GDM1 (cell line): ENCODE measurements around the gene CELA1.
"Not testable (repeated sequence)": the region's sequence is repeated elsewhere in the genome, so short reads cannot be mapped to it uniquely, and the experiment has no call there.

Experiments
- DNase-seq: peaks from one replicate; lab custom pipeline; 2025; lab: John Stamatoyannopoulos, UW

CELA1 gene

DNA sequence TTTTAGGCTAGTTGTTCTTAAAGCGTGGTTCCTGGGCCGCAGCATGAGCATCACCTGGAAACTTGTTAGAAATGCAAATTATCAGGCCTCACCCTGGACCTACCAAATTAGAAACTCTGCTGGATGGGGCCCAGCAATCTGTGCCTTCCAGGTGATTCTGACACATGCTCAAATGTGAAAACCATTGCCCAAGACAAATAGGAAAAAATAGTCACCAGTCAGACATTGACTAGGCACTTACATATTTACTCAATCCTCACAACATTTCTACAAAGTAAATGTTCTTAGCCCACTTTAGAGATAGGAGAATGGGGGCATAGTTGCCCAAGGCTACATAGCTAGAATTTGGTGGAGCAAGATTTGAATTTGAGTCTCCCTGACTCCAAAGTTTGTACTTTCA lies 3.3 kb downstream of the CELA1 start:
- DNase-seq: no peak

DNA sequence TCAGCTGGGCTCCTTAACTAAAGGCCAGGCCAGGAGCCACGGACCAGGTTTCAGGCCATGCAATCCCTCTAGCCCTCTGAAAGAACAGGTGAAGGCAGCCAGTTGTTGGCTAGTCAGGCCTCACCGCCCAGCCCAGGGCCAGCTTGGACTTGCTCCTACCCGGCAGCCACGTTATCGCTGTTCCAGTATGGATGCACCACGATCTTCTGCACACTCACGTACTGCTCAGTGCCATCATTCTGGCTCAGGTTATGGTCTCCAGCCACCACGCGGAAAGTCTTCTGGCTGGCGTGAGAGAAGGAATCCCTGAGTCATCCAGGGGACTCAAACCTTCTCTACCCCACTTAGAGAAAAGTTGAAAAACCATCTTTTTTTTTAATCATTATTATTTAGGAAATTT lies 4.1 kb downstream of the CELA1 start:
- no peak for DNase-seq

DNA sequence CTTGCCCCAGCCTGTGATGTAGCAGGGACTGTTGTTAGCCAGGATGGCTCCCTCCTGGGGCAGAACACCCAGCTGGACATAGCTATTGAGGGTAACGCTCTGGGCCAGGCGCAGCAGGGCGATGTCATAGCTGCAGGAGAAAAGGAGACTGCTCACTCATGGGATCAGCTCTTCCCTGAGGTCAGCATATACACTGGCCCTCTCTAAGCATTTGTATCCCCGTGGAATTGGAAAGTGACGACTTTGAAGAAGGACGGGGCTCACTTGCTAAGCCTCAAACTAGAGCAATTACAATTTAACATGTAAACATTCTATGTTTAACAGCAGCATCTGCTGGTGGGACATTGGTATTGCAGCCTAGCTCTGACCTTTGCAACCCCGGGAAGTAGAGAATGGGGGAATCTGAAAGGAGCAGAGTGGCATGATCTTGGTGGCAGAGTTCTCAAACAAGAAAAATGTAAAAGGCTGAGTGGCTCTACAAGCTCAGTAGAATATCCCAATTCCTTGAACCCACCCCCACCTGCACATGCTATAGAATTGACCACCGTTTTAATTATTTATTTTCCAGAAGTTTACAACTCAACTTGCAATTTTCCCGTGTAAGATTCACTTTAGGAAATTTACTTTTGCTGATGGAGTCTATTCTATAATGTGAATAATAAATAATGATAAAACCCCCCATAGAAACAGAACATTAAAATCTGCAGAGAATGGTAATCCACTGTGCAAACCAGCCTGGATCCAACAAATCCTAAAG lies 5.0 kb downstream of the CELA1 start:
- peak; percentile 67 for DNase-seq

DNA sequence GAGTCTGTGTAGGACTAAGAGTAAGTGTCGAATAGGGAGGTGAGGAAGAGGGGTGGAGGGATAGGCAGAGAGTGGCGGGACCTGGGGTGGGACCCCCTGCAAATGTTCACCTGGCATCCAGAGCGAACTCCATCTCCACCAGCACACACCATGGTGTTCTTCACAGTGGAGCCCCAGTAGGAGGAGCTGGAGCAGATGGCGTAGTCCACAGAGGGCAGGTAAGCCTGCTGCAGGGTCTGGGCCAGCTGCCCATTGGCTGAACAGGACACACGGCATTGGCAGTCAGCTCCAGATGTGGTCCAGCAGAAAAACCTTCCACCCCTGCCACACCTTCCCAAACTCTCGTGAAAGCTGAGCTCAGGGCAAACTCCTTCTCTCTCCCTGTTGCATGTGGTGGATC lies 6.7 kb downstream of the CELA1 start:
- no peak for DNase-seq

DNA sequence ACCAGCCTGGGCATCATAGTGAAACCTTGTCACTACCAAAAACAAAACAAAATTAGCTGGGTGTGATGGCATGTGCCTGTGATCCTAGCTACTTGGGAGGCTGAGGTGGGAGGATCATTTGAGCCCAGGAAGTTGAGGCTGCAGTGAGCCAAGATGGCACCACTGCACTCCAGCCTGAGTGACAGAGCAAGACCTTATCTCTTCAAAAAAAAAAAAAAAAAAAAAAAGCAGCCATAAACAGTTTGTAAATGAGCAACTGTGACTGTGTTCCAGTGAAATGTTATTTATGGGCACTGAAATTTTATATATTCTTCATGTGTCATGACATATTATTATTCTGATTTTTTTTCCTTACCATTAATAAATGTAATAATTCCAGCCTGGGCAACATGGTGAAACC lies 9.1 kb downstream of the CELA1 start:
- DNase-seq: not testable (repeated sequence)

DNA sequence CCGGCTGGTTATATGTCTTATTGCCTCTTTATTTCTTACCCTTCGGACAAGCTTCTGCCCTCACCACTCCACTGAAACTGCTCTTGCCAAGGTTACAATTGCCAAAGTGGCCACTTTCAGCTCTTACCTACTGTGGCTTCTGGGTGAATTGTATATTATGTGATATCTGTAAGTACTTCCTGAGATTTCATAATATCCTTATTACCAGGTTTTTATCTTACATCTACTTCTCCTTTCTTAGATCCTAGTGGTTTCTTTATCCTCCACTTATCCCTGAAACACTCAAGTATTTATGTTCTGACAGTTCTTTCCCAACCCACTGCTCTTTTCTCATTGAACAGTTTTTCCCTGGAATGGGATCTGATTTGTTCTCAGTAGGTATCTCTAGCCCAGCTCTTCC lies 10.5 kb downstream of the CELA1 start:
- no peak for DNase-seq

DNA sequence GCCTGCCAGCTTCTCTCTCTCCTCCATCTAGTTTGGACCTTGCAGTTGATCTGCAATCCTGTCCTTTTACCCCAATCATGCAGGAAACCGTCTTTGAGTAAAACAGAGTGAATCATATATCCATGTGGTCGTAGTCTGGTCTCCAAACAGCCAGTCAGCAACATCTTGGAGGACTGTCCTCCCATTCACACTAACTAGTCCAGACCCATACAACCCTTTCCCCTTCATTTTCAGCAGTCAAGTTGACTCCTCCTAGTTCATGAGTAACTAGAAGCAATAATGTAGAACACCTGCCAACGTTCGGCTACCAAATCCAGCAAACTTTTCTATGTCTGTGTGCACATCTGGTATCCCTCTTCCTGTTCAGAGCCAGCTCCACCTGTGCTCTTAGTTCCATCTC lies 11.7 kb downstream of the CELA1 start:
- DNase-seq: no peak

DNA sequence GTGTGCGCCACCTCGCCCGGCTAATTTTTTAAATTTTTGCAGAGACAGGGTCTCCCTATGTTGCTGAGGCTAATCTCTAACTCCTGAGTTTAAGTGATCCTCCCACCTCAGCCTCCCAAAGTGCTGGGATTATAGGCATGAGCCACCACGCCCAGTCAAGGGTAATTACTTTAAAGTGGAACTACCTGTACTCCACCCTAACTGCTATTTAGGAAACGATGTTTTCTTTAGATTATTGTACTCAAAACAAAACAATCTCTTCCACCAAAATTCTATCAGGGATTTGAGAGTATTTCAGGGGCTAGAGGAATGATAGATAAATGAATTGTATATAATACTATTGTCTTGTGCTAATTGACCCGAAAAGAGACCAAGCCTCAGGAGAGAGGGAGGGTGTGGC lies 12.9 kb downstream of the CELA1 start:
- no peak for DNase-seq

DNA sequence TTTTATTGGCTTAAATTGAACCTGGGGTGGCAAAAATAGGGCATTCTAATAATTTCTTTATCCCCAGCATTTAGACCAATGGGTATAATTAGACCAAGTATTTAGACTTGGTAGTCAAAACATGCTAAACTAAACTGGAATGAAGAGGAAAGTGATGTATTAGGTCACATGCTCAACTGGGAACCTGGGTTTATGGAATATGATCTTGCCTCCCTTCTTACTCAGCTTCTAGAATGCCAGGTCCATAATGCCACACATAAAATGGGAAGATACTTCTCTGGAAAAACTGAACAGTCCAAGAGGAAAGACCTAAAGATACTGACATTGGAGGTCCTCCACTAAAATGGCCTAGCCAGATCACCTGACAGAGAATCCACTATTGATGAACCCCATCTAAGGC lies 16.3 kb downstream of the CELA1 start:
- DNase-seq: no peak

DNA sequence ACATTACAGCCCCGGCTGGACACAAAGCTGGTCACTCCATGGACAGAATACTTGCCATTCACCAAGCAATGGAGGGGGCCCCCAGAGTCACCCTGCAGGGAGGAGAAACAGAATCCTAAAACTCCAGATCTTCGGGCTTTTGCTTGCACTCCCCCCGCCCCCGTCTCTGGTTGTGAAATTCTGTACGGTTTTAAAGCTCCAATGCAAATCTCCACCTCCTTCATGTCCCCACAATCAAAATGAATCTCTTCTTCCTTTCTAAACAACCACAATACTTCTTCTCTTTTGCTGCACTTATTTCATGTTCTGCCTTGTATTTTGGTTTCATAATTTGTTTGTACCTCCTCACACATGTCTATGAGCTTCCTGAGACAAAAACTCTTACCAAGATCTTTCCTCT lies 16.7 kb downstream of the CELA1 start:
- no peak for DNase-seq

DNA sequence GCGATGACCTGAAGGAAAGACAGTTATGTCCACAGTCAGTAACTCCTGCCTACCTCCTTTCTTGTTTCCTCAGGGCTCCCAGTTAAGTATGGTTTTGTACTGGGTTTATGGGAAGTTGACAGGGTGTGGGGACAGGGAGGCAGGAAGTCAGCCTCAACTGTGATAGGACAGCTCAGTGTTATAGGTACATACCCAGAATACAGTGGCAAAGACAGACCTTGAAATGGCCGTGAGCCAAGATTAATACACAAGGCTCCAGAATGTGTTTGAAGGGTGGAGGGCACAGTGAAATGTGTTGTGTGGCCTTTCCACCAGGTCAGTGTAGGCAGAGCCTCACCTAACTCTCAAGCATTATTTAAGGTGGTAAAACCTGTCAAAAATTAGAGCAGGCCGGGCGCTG lies 17.9 kb downstream of the CELA1 start:
- no peak for DNase-seq

DNA sequence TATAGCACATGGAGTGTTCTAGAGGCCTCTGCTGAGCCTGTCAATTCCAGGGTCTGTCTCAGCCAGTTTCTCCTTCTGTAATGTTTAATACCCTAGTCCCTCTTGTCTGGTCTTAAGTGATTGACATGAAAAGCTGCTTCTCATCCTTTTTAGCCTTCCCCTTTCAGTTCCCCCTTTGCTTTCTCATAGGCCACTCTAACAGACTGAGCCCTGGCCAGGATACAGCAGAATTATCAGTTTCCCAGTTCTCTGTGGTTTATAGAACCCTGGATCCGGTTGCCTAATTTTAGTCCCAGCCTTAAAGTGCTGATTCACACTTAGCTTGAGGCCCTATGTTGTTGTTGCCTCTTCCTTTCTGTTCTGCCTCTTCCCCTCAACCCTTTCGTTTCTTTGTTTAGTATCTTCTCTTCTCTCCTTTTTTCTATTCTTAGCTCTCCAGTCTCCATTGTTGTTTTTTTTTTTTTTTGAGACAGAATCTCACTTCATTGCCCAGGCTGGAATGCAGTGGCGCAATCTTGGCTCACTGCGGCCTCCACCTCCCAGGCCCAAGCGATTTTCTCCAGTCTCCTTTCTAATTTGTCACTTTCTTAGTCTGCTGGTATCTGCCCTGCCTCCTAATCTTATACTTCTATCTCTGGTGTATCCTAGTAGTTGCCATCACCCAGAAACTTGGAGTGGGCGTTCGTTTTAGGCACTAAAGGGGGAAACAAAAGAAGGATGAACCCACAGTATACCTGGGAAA lies 19.6 kb downstream of the CELA1 start:
- DNase-seq: peak; percentile 93

DNA sequence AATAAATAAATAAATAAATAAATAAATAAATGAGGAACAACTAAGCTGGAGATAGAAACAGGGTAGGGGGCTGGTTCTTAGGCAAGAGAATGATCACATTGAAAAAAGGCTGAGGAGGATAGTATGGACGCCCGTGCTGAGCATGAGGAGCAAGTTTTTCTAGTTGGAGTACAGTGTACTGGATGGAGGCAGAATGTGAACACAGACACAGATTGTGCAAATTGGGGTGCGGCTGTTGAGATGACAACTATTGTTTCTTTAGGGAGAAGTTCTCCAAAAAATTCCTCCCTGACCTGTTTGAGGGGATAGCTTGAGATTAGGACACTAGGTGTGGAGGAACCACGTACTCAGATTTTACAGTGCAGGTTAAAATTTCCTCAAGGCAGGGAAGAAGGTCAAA lies 21.5 kb downstream of the CELA1 start:
- no peak for DNase-seq

DNA sequence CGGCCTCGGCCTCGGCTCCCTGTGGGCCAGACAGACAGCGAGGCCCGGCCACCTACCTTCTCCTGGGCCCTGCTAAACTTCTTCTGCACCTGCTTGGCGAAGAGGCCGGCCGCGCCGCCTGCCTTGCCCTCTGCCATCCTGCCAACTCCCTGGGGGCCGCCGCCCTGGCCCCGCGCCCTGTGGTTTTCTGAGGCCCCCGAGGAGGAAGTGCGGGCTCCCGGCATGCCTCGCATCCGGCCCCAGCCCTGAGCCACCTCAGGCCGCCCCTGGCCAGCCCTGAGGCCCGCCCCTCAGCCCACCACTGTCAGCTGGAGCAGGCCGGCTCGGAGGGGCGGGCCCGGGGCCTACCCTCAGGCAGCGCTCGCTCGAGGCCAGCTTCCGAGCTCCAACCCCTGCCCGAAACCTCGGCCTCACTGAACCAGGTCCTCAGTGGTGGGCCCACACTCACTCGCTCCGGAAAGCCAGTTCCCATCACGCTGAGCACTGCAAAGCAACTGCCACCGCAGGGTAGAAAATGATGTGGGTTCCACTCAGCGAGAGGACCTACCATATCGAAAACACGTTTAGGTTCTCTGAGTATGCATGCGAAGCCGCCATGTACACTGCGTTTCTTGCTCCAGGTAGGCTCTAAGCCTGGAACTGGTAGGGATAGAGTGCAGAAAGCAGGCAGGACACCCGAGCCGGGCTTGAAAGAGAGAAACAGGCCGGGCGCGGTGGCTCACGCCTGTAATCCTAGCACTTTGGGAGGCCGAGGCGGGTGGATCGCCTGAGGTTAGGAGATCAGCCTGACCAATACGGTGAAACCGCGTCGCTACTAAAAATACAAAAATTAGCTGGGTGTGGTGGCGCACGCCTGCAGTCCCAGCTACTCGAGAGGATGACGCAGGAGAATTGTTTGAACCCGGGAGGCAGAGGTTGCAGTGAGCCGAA lies 22.2 kb downstream of the CELA1 start, which contains the start of gene BIN2:
TSS of gene BIN2 (minus strand) at position 209 of the 930 bp plus-strand sequence. CDS start at position 137, 72 bp downstream.
- peak; percentile 89 for DNase-seq

DNA sequence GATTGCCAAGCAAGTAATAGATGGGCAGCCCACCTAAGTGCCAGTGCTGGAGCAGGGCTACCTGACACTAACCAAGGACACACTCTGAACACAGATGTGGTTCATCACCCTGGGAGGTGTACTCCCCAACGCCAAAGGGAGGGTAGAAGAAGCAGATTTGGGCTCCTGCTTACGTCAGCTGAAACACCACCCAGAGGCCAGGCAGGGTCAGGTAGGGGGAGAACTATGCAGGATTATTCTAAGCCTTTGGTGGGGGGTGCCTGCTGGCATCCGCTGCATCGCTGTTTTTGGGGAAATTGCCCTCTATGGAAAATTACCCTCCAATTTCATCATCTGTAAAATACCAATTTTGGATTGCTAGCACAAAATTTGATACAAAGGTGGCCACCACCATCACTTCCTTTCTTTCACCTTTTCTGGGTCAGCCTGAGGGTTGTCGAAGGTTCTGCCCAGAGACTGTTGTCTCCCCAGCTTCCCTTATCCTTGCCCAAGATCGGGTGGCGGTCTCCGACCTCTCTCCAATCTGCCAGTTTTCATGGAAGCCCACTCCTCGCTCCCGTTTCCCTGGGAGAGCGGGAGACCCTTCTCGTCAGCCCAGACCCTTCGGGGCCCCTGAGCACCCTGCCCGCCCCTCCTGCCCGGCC lies 23.0 kb downstream of the CELA1 start:
- DNase-seq: no peak

DNA sequence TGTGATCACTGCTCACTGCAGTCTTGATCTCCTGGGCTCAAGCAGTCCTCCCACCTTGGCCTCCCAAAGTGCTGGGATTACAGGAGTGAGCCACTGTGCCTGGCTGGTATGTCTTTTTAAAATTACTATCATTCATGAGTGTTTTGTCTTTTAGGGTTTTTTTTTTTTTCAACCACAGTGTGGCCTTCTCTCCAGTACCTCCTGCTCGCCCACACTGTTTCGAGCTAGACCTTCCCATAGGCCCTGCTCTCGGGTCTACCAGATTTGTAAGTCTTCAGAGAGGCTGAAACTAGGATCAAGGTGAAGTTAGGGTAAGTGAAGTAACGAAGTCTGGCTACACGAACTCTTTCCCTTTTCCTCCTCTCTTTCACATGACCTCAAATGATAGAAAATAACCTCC lies 24.0 kb downstream of the CELA1 start:
- DNase-seq: no peak

DNA sequence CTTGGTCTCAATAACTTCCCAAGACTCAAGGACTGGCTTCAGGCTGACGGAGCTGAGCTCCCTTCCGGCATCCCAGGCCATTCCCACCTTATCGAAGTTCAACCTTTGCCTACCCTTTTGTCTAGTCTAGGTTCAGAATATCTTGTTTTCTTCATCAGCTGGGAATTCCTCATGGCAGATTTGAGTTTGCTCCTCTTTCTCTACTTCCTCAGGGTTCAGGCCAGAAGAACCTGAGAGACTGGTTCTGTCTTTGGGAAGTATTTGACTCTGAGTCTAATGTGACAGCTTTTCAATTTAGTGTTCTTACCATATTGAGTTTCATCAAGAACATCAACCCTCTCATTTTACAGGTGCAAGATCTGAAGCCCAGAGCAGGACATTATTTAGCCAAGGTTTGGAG lies 24.6 kb downstream of the CELA1 start:
- no peak for DNase-seq

DNA sequence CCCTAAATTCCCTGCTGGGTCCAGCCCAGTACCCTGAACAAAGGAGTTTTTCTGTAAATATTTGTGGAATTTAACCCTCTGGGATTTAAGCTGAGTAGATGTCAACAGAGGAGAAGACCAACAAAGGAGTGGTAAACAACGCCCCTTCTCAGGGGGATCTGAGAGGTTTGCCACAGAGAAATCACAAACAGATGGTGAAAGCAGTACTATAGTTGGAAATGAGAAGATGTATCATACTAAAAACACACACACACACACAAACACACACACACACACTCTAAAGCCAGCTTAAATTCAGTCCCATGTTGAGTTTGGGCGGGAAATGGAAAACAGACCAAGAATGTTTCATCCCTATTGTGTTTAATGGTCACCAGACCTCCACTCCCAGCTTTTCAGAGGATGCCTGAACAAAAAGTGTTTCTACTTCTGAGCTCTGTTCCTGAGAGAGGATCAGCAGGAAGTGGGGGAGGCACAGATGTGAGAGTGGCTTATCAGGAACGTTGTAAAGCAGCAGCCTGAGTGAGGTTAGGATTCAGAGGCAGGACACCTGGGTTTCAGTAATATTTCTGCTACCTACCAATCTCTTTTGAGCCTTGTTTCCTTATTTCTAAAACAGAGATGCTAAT lies 25.7 kb downstream of the CELA1 start:
- DNase-seq: peak; percentile 46

DNA sequence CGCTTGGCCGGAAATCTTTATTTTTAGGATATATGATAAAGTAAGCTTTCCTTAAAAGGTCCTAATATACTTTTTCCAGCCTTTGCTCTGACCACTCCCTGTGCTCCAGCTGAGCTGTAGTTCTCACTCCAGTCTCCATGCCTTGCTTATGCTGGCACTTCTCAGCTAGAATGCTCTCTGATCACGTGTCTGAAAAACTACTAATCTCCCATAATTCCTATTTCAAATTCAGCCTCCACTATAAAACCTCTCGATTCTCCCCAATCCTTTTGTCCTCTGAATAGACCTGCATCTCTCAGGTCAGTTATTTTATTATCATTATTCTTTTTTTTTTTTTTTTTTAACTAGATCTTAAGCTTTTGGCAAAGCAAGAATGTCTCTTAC lies 26.2 kb downstream of the CELA1 start:
- no peak for DNase-seq

DNA sequence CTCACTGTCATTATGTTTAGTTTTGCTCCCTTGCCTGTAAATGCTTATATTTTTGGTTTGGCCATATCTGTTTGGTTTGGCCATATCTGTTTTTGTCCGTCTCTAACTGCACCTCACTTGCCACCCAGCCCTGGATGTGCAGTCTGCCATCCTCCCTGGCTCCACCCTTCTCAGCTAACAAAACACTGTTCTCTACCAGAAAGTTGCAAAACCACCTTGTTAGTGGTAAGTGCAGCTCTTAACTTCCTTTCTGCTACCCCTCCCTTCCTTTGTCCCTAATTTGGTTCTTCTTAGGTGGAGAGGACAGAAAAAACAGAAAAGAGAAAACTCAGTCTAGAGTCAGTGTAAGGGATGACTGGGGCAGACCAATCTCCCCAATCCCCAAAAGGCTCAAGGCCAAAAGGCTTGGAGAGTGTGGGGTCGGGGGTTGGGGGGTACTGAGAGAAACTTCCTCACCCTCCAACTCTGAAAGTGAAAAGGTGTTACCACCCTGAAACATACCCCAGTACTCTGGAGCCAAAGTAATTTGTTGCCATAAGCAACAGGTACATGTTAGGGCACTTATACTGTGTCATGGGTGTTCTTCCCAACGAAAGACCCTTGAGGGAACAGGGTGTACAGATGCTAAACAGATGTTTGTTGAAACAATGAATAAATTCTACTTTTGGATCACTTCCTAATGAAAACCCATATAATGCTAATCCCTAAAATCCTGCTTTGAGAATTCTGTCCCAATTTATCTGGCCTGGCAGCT lies 27.5 kb downstream of the CELA1 start:
- peak; percentile 43 for DNase-seq
